NCI-H82 treated with DMSO at 0.1 percent for 48 hours (cell line): ENCODE measurements around the gene ZNF318.
"Not testable (repeated sequence)": the region's sequence is repeated elsewhere in the genome, so short reads cannot be mapped to it uniquely, and the experiment has no call there.

ENCODE experiments used
- DNase-seq: peaks from one replicate; lab custom pipeline; 2025; ENCODE audit not compliant: unreplicated experiment; lab: John Stamatoyannopoulos, UW

Gene ZNF318

GRCh38 chr6:43383021-43383667 is 13.7 kb upstream of the ZNF318 start:
- DNase-seq, result no peak

DNA sequence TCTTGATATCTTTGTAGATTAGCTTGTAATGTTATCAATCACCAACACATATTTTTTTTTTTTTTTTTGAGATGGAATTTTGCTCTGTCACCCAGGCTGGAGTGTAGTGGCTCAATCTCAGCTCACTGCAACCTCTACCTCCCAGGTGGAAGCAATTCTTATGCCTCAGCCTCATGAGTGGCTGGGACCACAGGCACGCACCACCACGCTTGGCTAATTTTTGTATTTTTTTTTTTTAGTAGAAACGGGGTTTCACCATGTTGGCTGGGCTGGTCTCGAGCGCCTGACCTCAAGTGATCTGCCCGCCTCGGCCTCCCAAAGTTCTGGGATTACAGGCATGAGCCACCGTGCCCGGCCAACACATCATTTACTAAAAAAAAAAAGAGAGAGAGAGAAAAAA is 11.4 kb upstream of the ZNF318 start:
- DNase-seq, result not testable (repeated sequence)

GRCh38 chr6:43378631-43379030 is 9.2 kb upstream of the ZNF318 start:
- no peak for DNase-seq

GRCh38 chr6:43377710-43378229 is 8.3 kb upstream of the ZNF318 start:
- DNase-seq, result no peak

GRCh38 chr6:43376551-43376981 is 7.1 kb upstream of the ZNF318 start:
- no peak for DNase-seq

- no peak for DNase-seq
Measured at GRCh38 chr6:43375693-43376092, 6.2 kb upstream of the ZNF318 start.

DNA sequence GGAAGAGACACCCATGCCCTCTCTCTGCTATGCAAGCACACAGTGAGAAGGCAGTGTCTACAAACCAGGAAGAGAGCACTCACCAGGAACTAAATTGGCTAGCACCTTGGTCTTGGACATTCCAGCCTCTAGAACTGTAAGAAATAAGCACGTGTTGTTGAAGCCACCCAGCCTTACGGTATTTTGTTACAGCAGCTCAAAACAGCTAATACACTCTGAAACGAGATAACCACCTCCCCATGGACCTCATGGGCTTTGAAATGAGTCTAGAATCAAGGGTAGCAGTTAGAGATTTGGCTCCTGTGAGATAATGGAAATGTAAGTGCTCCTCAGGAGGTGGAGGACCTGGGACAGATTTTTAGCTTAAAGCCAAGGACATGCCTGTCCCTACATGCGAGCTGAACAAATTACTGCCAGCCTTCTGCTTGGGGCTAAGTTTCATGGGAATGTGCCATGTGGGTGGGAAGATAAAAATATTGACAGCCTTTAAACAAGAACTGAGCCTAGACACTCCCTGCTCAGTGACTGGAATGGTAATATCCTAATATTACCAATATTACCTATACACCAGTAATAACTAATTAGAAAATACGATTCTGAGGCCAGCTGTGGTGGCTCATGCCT is 3.9 kb upstream of the ZNF318 start:
- no peak for DNase-seq

DNA sequence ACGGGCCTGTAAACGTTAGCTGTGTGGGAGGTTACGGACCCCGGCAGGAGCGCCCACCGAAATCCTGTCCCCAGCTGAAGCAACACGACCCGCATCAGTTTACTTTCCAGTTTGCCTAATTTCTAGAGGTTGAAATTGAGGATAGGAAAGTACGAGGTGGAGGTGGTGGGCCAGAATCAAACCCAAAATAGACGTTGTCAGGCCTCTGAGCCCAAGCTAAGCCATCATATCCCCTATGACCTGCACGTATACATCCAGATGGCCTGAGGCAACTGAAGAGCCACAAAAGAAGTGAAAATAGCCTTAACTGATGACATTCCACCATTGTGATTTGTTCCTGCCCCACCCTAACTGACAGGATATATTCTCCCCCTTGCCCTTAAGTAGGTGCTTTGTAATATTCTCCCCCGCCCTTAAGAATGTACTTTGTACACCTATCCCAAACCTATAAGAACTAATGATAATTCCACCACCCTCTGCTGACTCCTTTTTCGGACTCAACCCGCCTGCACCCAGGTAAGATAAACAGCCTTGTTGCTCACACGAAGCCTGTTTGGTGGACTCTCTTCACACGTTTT is 645 bp upstream of the ZNF318 start:
- not testable (repeated sequence) for DNase-seq

DNA sequence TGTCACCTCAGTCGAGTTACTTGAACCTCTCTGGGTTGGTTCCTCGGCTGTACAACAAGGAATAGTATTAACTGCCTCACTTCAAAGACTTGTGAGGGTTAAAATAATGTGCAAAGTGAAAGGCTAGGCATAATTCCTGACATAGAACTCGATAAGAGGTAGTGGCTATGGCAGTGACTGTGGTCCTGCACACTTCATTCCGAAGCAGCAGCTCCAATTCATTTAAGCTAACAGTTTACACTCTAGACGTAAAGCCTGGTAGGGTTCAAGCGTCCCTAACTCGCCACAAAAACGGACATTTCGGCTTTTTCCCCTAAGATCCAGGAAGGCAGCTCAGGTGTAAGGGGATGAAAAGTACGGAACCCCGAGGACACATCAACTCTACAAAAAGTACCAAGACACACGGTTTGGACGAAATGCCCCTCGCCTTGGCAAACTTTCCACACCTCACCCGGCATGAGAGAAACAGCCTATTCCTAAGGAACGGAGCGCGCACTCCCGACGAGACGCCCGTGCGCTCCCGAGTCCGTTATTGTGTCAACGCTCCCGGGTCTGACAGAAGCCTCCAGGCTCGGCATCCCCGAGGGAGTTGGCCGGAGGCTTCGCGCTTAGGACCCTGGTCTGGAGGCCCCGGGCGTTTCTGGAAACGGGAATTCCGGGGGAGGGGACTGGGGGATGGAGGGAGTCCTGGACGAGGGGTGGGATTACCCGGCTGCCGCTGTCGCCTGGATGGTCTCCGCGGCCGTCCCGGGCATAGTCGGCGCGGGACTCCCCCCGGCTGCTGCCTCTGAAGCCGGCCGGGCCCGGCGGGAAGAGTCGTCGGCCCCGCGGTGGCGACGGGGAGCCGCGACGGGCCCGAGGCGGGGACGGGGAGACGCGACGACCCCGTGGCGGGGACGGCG is 937 bp downstream of the ZNF318 start:
- DNase-seq, result no peak

DNA sequence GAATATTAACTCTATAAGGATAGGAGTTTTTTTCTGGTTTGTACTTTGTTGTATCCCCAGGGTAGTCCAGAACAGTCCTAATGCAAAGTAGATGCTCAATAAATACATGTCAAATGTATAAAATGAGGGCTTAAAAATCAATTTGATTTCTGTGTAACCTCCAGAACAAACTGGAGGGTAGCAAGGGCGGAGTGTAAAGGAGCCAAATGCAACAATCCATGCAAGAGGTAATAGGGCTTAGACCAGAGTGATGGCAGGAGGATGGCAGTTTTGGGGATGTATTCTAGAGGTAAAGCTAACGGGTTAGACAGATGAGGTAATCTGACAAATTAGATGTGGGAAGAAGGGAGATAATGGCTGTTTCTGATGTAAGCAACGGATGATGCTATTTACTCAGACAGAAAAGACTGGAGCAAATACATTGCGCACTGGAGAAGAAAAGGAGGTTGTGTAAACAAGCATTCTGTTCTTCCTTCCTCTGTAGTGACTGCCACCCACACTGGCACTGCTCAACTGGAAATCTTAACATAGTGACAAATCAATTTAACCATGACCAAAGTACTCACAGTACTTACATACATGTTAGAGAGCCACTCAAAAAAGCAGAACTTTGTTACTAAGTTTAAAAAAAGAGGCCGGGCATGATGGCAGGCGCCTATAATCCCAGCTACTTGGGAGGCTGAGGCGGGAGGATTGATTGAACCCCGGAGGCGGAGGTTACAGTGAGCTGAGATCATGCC is 2.0 kb downstream of the ZNF318 start:
- no peak for DNase-seq

- DNase-seq, result no peak
Measured at GRCh38 chr6:43361269-43361668, 8.2 kb downstream of the ZNF318 start.

- no peak for DNase-seq
Measured at GRCh38 chr6:43359831-43360230, 9.6 kb downstream of the ZNF318 start.

GRCh38 chr6:43359381-43359780 is 10.1 kb downstream of the ZNF318 start:
- no peak for DNase-seq

DNA sequence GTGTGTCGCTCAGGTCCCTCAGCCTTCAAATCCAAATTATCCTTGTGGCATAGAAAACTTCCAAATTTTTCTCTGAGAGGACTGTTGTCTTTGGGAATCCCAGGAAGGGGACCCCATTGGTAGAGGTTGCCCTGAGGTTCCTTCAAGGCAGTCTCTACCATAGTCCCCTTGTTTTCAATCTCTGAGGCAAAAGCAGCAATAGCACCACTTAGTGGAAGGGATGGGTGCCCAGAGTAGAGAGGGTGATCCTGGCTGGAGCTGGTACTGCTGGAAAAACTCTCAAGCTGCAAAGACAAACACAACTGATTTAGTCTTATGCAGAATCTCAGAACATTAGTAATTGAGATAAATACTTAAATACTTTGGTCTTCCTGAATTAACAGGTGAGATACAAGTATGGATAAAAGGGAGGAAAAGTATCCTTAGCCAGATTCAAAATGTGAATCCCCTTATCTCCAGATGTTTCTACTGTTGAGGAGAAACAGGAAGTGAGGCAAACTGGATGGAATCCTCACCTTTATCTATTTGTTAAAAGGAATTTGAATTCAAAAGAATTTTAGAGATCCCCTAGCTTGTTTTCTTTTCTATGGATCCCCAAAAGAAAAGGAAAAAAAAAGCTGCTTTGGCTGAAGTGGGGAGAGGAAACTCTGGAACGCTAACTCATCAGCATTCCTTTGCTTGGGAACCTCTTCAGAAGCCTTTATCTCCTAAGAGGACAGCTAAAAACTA is 13.4 kb downstream of the ZNF318 start:
- DNase-seq, result no peak

DNA sequence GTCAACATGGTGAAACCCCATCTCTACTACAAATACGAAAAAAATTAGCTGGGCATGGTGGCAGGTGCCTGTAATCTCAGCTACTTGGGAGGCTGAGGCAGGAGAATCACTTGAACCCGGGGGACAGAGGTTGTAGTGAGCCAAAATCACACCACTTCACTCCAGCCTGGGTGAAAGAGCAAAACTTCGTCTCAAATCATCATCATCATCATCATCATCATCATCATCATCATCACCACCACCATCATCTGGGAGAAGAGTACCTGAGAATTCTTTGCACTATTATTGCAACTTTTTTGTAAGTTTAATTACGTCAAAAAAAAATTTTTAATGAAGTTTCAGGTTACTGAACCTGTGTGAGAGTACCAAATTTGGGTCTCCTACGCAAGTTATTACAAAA is 17.5 kb downstream of the ZNF318 start:
- not testable (repeated sequence) for DNase-seq

GRCh38 chr6:43347444-43347843 is 22.0 kb downstream of the ZNF318 start:
- DNase-seq, result no peak

GRCh38 chr6:43347021-43347420 is 22.4 kb downstream of the ZNF318 start:
- no peak for DNase-seq

DNA sequence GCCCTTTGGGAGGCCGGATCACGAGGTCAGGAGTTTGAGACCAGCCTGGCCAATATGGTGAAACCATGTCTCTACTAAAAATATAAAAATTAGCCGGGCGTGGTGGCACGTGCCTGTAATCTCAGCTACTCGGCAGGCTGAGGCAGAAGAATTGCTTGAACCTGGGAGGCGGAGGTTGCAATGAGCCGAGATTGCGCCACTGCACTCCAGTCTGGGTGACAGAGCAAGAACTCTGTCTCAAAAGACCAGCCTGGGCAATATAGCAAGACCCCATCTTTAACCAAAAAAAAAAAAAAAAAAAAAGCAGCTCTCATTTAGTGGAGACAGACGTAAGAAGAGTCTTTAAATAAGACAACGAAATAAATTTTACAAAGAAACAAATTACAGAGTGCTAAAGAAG is 23.2 kb downstream of the ZNF318 start:
- DNase-seq, result not testable (repeated sequence)

DNA sequence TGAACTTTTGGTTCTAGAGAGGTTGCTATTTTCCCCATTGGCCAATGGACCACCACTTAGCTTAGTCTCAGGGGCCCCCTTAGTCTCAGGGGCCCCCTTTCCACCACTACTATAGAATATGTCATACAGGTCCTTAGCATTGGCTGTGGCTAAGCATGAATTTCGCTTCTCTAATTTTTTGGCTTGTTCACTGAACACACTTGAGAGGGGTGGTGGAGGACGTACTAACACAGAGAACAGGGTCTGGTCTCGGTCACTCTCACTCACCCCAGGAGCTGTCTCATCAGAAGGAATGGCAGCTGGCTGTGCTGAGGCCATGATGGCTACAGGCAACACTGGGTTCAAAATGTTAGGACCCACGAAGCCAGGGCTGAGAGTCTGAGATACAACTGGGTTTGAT is 30.3 kb downstream of the ZNF318 start:
- no peak for DNase-seq

GRCh38 chr6:43338243-43338642 is 31.2 kb downstream of the ZNF318 start:
- DNase-seq, result no peak
